ENCODE results near the gene PDCD5.

PDCD5 gene

GRCh38 chr19:32607479-32607878 is 26.5 kb downstream of the PDCD5 start:
- Histone ChIP-seq H3K4me1 (ENCODE audit: control insufficient read depth, insufficient read depth, low read length, poor library complexity, severe bottlenecking) (no peaks in the 10 kb centered on the region), H3K36me3 (ENCODE audit: control insufficient read depth, insufficient read depth, low read length) (peaks cover 57% of the 10 kb centered on the region), H3K27ac (ENCODE audit: low read depth, low read length, severe bottlenecking) (no peak overlapping the region), H3K4me3 (ENCODE audit: extremely low read depth, insufficient read depth, low read length, poor library complexity, severe bottlenecking) (no peak overlapping the region), H3K9me3 (ENCODE audit: control insufficient read depth, low read length) (no peaks in the 10 kb centered on the region)
- 97 to 98% methylated on average over 17 to 20 of the region's 20 CpGs for WGBS, 2 experiments (ENCODE audit: insufficient coverage in 2 of 2)

- H3K4me1 ChIP-seq (ENCODE audit: control insufficient read depth, insufficient read depth, low read length, poor library complexity, severe bottlenecking) = no peaks in the 10 kb centered on the region
- 90 to 92% methylated on average over 3 to 4 of the region's 5 CpGs for WGBS, 2 experiments (ENCODE audit: insufficient coverage in 2 of 2)
- H3K36me3 ChIP-seq (ENCODE audit: control insufficient read depth, insufficient read depth, low read length) = peaks cover 57% of the 10 kb centered on the region
These were observed 30.2 kb downstream of the PDCD5 start for GRCh38 chr19:32611161-32611560.

GRCh38 chr19:32613008-32613407 is 32.0 kb downstream of the PDCD5 start:
- Histone ChIP-seq H3K27ac (ENCODE audit: low read depth, low read length, severe bottlenecking) (no peak overlapping the region), H3K36me3 (ENCODE audit: control insufficient read depth, insufficient read depth, low read length) (peaks cover 48% of the 10 kb centered on the region), H3K4me3 (ENCODE audit: extremely low read depth, insufficient read depth, low read length, poor library complexity, severe bottlenecking) (no peak overlapping the region), H3K9me3 (ENCODE audit: control insufficient read depth, low read length) (no peaks in the 10 kb centered on the region), H3K4me1 (ENCODE audit: control insufficient read depth, insufficient read depth, low read length, poor library complexity, severe bottlenecking) (no peaks in the 10 kb centered on the region)
- WGBS, 2 experiments (ENCODE audit: insufficient coverage in 2 of 2) = 73 to 89% methylated on average over 3 to 4 of the region's 4 CpGs

More at GRCh38 chr19:32611161-32611560, 30.2 kb downstream of the PDCD5 start:
- Histone ChIP-seq H3K27ac (ENCODE audit: low read depth, low read length, severe bottlenecking) (no peak overlapping the region), H3K4me3 (ENCODE audit: extremely low read depth, insufficient read depth, low read length, poor library complexity, severe bottlenecking) (no peak overlapping the region), H3K9me3 (ENCODE audit: control insufficient read depth, low read length) (no peaks in the 10 kb centered on the region)

GRCh38 chr19:32614916-32615315 is 33.9 kb downstream of the PDCD5 start:
- Histone ChIP-seq H3K4me3 (ENCODE audit: extremely low read depth, insufficient read depth, low read length, poor library complexity, severe bottlenecking) (no peak overlapping the region), H3K9me3 (ENCODE audit: control insufficient read depth, low read length) (no peaks in the 10 kb centered on the region), H3K36me3 (ENCODE audit: control insufficient read depth, insufficient read depth, low read length) (peaks cover 58% of the 10 kb centered on the region), H3K4me1 (ENCODE audit: control insufficient read depth, insufficient read depth, low read length, poor library complexity, severe bottlenecking) (no peaks in the 10 kb centered on the region), H3K27ac (ENCODE audit: low read depth, low read length, severe bottlenecking) (no peak overlapping the region)
- WGBS, 2 experiments (ENCODE audit: insufficient coverage in 2 of 2) = 85 to 88% methylated on average over 5 to 7 of the region's 7 CpGs

- Histone ChIP-seq H3K4me3 (ENCODE audit: extremely low read depth, insufficient read depth, low read length, poor library complexity, severe bottlenecking) (no peak overlapping the region), H3K27ac (ENCODE audit: low read depth, low read length, severe bottlenecking) (no peak overlapping the region), H3K9me3 (ENCODE audit: control insufficient read depth, low read length) (no peaks in the 10 kb centered on the region), H3K36me3 (ENCODE audit: control insufficient read depth, insufficient read depth, low read length) (peaks cover 58% of the 10 kb centered on the region), H3K4me1 (ENCODE audit: control insufficient read depth, insufficient read depth, low read length, poor library complexity, severe bottlenecking) (no peaks in the 10 kb centered on the region)
- WGBS, 2 experiments (ENCODE audit: insufficient coverage in 2 of 2) = 78 to 83% methylated on average over 8 to 11 of the region's 11 CpGs
These were observed 34.6 kb downstream of the PDCD5 start for GRCh38 chr19:32615569-32615968.

GRCh38 chr19:32619051-32619685 is 38.2 kb downstream of the PDCD5 start:
- H3K4me3 ChIP-seq (ENCODE audit: extremely low read depth, insufficient read depth, low read length, poor library complexity, severe bottlenecking) = no peak overlapping the region
- H3K27ac ChIP-seq (ENCODE audit: low read depth, low read length, severe bottlenecking) = no peak overlapping the region
- no peaks in the 10 kb centered on the region for H3K9me3 ChIP-seq (ENCODE audit: control insufficient read depth, low read length)
- 92 to 93% methylated on average over 19 to 21 of the region's 23 CpGs for WGBS, 2 experiments (ENCODE audit: insufficient coverage in 2 of 2)
- no peaks in the 10 kb centered on the region for H3K4me1 ChIP-seq (ENCODE audit: control insufficient read depth, insufficient read depth, low read length, poor library complexity, severe bottlenecking)
- peaks cover 59% of the 10 kb centered on the region for H3K36me3 ChIP-seq (ENCODE audit: control insufficient read depth, insufficient read depth, low read length)

- H3K36me3 ChIP-seq (ENCODE audit: control insufficient read depth, insufficient read depth, low read length) = peaks cover 53% of the 10 kb centered on the region
These were observed 41.0 kb downstream of the PDCD5 start for GRCh38 chr19:32622002-32622401.

GRCh38 chr19:32624410-32624809 is 43.4 kb downstream of the PDCD5 start:
- Histone ChIP-seq H3K4me1 (ENCODE audit: control insufficient read depth, insufficient read depth, low read length, poor library complexity, severe bottlenecking) (no peaks in the 10 kb centered on the region), H3K36me3 (ENCODE audit: control insufficient read depth, insufficient read depth, low read length) (peaks cover 57% of the 10 kb centered on the region), H3K4me3 (ENCODE audit: extremely low read depth, insufficient read depth, low read length, poor library complexity, severe bottlenecking) (no peak overlapping the region), H3K27ac (ENCODE audit: low read depth, low read length, severe bottlenecking) (no peak overlapping the region), H3K9me3 (ENCODE audit: control insufficient read depth, low read length) (no peaks in the 10 kb centered on the region)
- WGBS, 2 experiments (ENCODE audit: insufficient coverage in 2 of 2) = 96 to 100% methylated on average over 2 to 3 of the region's 6 CpGs

More at GRCh38 chr19:32622002-32622401, 41.0 kb downstream of the PDCD5 start:
- Histone ChIP-seq H3K9me3 (ENCODE audit: control insufficient read depth, low read length) (no peaks in the 10 kb centered on the region), H3K4me3 (ENCODE audit: extremely low read depth, insufficient read depth, low read length, poor library complexity, severe bottlenecking) (no peak overlapping the region), H3K27ac (ENCODE audit: low read depth, low read length, severe bottlenecking) (no peak overlapping the region), H3K4me1 (ENCODE audit: control insufficient read depth, insufficient read depth, low read length, poor library complexity, severe bottlenecking) (no peaks in the 10 kb centered on the region)
- 82 to 84% methylated on average over 11 to 12 of the region's 12 CpGs for WGBS, 2 experiments (ENCODE audit: insufficient coverage in 2 of 2)

- Histone ChIP-seq H3K4me1 (ENCODE audit: control insufficient read depth, insufficient read depth, low read length, poor library complexity, severe bottlenecking) (no peaks in the 10 kb centered on the region), H3K9me3 (ENCODE audit: control insufficient read depth, low read length) (no peaks in the 10 kb centered on the region), H3K4me3 (ENCODE audit: extremely low read depth, insufficient read depth, low read length, poor library complexity, severe bottlenecking) (no peak overlapping the region), H3K36me3 (ENCODE audit: control insufficient read depth, insufficient read depth, low read length) (peaks cover 67% of the 10 kb centered on the region), H3K27ac (ENCODE audit: low read depth, low read length, severe bottlenecking) (no peak overlapping the region)
- WGBS, 2 experiments (ENCODE audit: insufficient coverage in 2 of 2) = 83 to 100% methylated on average over 1 of the region's 4 CpGs
These were observed 46.0 kb downstream of the PDCD5 start for GRCh38 chr19:32626969-32627368.

- H3K36me3 ChIP-seq (ENCODE audit: control insufficient read depth, insufficient read depth, low read length) = peaks cover 62% of the 10 kb centered on the region
- H3K4me1 ChIP-seq (ENCODE audit: control insufficient read depth, insufficient read depth, low read length, poor library complexity, severe bottlenecking) = no peaks in the 10 kb centered on the region
- H3K9me3 ChIP-seq (ENCODE audit: control insufficient read depth, low read length) = no peaks in the 10 kb centered on the region
- no peak overlapping the region for H3K4me3 ChIP-seq (ENCODE audit: extremely low read depth, insufficient read depth, low read length, poor library complexity, severe bottlenecking)
- H3K27ac ChIP-seq (ENCODE audit: low read depth, low read length, severe bottlenecking) = no peak overlapping the region
- 96% methylated on average over 12 to 13 of the region's 15 CpGs for WGBS, 2 experiments (ENCODE audit: insufficient coverage in 2 of 2)
These were observed 46.8 kb downstream of the PDCD5 start for GRCh38 chr19:32627714-32628270.

- no peak overlapping the region for H3K4me3 ChIP-seq (ENCODE audit: extremely low read depth, insufficient read depth, low read length, poor library complexity, severe bottlenecking)
- H3K36me3 ChIP-seq (ENCODE audit: control insufficient read depth, insufficient read depth, low read length) = peaks cover 45% of the 10 kb centered on the region
- no peak overlapping the region for H3K27ac ChIP-seq (ENCODE audit: low read depth, low read length, severe bottlenecking)
- no peaks in the 10 kb centered on the region for H3K9me3 ChIP-seq (ENCODE audit: control insufficient read depth, low read length)
- WGBS, 2 experiments (ENCODE audit: insufficient coverage in 2 of 2) = 85 to 88% methylated on average over 11 to 12 of the region's 14 CpGs
- H3K4me1 ChIP-seq (ENCODE audit: control insufficient read depth, insufficient read depth, low read length, poor library complexity, severe bottlenecking) = no peaks in the 10 kb centered on the region
These were observed 49.3 kb downstream of the PDCD5 start for GRCh38 chr19:32630338-32630737.

All from mesodermal cell (in vitro differentiated cells).